ENCODE measurements around the gene MPZL2.

The MPZL2 gene

GRCh38 chr11:118295199-118295598 lies 31.1 kb upstream of the MPZL2 start:
- TF ChIP-seq CTCF (IDR thresholded peaks at IDR 0.05; ENCODE audit: low read depth, low read length, missing control alignments): no peak
- H3K4me3 ChIP-seq (ENCODE audit: low read depth, low read length): no peak overlapping the region
- no peak for DNase-seq (ENCODE audit: low read depth)

DNA sequence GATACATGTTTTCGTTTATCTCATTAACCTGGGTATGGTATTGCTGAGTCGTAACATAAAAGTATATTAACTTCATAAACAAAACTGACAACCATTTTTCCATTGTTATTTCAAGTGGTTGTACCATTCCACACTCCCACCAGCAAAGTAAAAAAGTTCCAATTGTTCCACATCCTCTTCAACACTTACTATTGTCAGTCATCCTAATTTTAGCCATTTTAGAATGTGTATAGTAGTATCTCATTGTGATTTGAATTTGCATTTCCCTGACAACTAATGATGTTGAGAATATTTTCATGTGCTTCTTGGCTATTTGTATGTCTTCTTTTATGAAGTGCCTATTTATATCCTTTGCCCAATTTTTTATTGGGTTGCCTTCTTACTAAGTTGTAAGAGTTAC lies 30.0 kb upstream of the MPZL2 start:
- no peak for TF ChIP-seq CTCF (IDR thresholded peaks at IDR 0.05; ENCODE audit: low read depth, low read length, missing control alignments)
- H3K4me3 ChIP-seq (ENCODE audit: low read depth, low read length): no peak overlapping the region
- no peak for DNase-seq (ENCODE audit: low read depth)

DNA sequence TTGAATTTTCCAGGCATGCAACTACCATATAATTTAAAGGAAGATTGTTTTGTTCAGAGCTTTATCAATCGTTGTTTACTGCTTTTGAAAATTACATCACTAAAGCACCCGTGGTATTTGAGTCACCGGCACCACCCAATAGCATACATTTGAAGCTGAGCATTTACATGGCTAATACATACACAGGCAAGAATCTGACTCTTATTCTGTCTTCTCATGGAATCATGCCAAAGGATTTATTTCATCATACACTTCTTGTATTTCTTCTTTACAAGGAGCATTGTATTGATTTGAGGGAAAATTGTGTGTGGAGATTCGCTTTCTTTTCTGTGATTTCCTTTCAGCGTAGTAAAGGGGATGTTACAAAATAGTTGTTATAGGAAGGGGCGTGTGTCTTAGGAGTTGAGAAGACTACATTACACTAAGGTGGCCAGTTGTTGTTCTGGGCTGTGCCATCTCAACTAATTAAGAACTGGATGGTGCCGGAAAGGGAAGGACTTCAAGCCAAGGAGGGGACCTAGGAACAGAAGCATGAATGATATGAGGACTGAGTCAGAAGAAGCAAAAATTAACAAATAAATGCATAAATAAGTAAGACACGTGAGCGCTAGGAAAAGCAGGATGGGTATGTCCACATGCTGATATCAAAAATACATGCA lies 27.5 kb upstream of the MPZL2 start:
- no peak for TF ChIP-seq CTCF (IDR thresholded peaks at IDR 0.05; ENCODE audit: low read depth, low read length, missing control alignments)
- no peak for DNase-seq (ENCODE audit: low read depth)

DNA sequence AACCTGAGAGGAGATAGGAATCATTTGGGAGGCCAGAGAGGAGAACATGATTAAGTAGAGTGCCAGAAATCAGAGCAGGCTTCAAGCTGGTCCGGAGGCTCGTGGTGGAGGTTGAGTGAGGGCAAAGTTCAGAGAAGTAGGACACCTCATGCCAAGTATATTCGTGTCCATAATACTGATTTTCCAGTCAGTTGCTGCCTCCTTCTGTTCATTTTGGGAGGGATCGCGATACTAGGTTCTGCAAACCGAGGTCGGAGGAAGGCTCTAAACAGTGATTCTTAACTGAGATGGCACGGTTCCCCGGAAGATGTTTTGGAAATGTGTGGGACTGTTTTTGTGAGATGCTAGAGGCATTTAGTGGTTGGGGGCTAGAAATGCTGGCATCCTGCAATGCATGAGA lies 26.8 kb upstream of the MPZL2 start:
- DNase-seq (ENCODE audit: low read depth): no peak
- no peak overlapping the region for H3K4me3 ChIP-seq (ENCODE audit: low read depth, low read length)
- TF ChIP-seq CTCF (IDR thresholded peaks at IDR 0.05; ENCODE audit: low read depth, low read length, missing control alignments): peak; percentile 42

More for the DNA sequence above, 27.5 kb upstream of the MPZL2 start:
- no peak overlapping the region for H3K4me3 ChIP-seq (ENCODE audit: low read depth, low read length)

DNA sequence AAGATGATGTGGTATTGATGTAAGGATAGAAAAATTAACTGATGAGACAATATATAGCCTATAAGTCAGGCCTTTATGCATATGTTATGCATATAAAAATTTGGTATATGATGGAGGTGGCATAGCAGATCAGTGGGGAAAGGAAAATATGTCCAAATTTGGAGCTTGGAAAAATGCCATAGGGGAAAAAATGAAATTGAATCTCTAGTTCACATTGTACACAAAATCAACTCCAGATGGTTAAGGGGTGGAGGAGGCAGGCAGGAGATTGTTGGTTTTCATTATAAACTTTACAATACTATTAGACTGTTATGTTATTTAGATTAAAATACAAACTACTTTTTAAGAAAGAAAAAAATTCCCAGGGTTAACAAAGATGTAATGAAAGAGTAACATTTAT lies 25.3 kb upstream of the MPZL2 start:
- DNase-seq (ENCODE audit: low read depth): no peak
- TF ChIP-seq CTCF (IDR thresholded peaks at IDR 0.05; ENCODE audit: low read depth, low read length, missing control alignments): no peak
- no peak overlapping the region for H3K4me3 ChIP-seq (ENCODE audit: low read depth, low read length)

GRCh38 chr11:118287006-118287405 lies 22.9 kb upstream of the MPZL2 start:
- no peak for TF ChIP-seq CTCF (IDR thresholded peaks at IDR 0.05; ENCODE audit: low read depth, low read length, missing control alignments)
- no peak overlapping the region for H3K4me3 ChIP-seq (ENCODE audit: low read depth, low read length)
- DNase-seq (ENCODE audit: low read depth): no peak

DNA sequence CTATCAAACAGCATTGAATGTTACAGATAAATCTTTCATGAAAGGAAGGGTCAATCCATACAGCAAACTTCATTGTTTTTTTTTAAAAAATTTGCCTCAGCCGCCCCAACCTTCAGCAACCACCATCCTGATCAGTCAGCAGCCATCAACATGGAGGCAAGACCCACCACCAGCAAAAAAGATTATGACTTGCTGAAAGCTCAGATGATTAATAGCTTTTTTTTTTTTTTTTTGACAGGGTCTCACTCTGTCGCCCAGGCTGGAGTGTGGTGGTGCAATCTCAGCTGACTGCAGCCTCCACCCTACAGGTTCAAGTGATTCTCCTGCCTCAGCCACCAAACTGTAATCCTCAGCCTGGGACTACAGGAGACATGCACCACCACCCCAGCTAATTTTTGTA lies 22.4 kb upstream of the MPZL2 start:
- no peak for TF ChIP-seq CTCF (IDR thresholded peaks at IDR 0.05; ENCODE audit: low read depth, low read length, missing control alignments)
- no peak overlapping the region for H3K4me3 ChIP-seq (ENCODE audit: low read depth, low read length)
- DNase-seq (ENCODE audit: low read depth): no peak

Data from GM12864 (cell line).